ENCODE measurements around the gene AKR1D1.
A peak's percentile ranks its signal among the peaks of the same experiment; 100 is the strongest.

- TF ChIP-seq LEF1 (IDR thresholded peaks at IDR 0.05; ENCODE audit: borderline replicate concordance) (no peak), TARDBP (IDR thresholded peaks at IDR 0.05) (no peak), BHLHE40 (IDR thresholded peaks at IDR 0.05; ENCODE audit: borderline replicate concordance) (no peak), SP1 (IDR thresholded peaks at IDR 0.05) (no peak), FOXM1 (IDR thresholded peaks at IDR 0.05; ENCODE audit: borderline replicate concordance) (no peak), SUZ12 (IDR thresholded peaks at IDR 0.05) (no peak), NFRKB (IDR thresholded peaks at IDR 0.05) (no peak), ZNF384 (IDR thresholded peaks at IDR 0.05) (no peak), ARNT (IDR thresholded peaks at IDR 0.05) (no peak), CTBP1 (IDR thresholded peaks at IDR 0.05; ENCODE audit: borderline replicate concordance) (no peak), ELF4 (IDR thresholded peaks at IDR 0.05) (no peak)
- TF ChIP-seq, protein P1, sequence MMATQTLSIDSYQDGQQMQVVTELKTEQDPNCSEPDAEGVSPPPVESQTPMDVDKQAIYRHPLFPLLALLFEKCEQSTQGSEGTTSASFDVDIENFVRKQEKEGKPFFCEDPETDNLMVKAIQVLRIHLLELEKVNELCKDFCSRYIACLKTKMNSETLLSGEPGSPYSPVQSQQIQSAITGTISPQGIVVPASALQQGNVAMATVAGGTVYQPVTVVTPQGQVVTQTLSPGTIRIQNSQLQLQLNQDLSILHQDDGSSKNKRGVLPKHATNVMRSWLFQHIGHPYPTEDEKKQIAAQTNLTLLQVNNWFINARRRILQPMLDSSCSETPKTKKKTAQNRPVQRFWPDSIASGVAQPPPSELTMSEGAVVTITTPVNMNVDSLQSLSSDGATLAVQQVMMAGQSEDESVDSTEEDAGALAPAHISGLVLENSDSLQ (IDR thresholded peaks at IDR 0.05), result 0 out of 2 replicates have a peak, but pooled peaks have one; percentile 16
These were observed 91.6 kb downstream of the AKR1D1 start for GRCh38 chr7:138167869-138168296.
